CD14-positive monocyte (primary cell): ENCODE results near the gene FOXE3. TPM values are rescaled to one million over a fixed set of nuclear protein-coding genes. Genes with fewer than 3 reads are reported as not detected.

ENCODE experiments used
- DNase-seq, 3 donors: peaks; one replicate each; pipeline ENCODE4 v3.0.0-alpha.2; 2011 to 2022
- H2AFZ ChIP-seq: 2 replicates; pipeline ENCODE4 v1.6.0; 2012; ENCODE audit warnings: mild to moderate bottlenecking, low read depth, low read length, inconsistent platforms; ENCODE audit not compliant: insufficient read depth, poor library complexity, severe bottlenecking
- H3K27ac ChIP-seq, 2 donors: 1 replicate in 1 of 2; 2 replicates in 1 of 2; pipeline ENCODE4 v1.5.1; 2012 to 2013; ENCODE audit warnings: low read length in 2 of 2, control low read depth in 1 of 2, inconsistent platforms in 1 of 2, low read depth in 1 of 2, mild to moderate bottlenecking in 1 of 2
- H3K27me3 ChIP-seq, 2 donors: one replicate each; pipeline versions ENCODE4 v1.6.0 to v1.6.1; 2011 to 2013; ENCODE audit warnings: low read length in 2 of 2; ENCODE audit not compliant: control insufficient read depth in 2 of 2, insufficient read depth in 2 of 2
- H3K36me3 ChIP-seq, 2 donors: replicated peaks in 1 of 2; 1 replicate in 1 of 2; 2 replicates in 1 of 2; pipeline versions ENCODE4 v1.5.1 to v1.6.1; 2012 to 2013; ENCODE audit warnings: low read length in 2 of 2, control low read depth in 1 of 2, inconsistent platforms in 1 of 2, mild to moderate bottlenecking in 1 of 2; ENCODE audit not compliant: insufficient read depth in 2 of 2, control insufficient read depth in 1 of 2
- H3K4me1 ChIP-seq, 2 donors: 1 replicate in 1 of 2; 2 replicates in 1 of 2; pipeline versions ENCODE4 v1.5.1 to v1.6.1; 2012 to 2013; ENCODE audit warnings: low read length in 2 of 2, control low read depth in 1 of 2, inconsistent platforms in 1 of 2, mild to moderate bottlenecking in 1 of 2, moderate library complexity in 1 of 2; ENCODE audit not compliant: insufficient read depth in 2 of 2, control insufficient read depth in 1 of 2
- H3K4me2 ChIP-seq: replicated peaks from 2 replicates; pipeline ENCODE3; 2012; ENCODE audit warnings: low read length, moderate library complexity, mild to moderate bottlenecking; ENCODE audit not compliant: poor library complexity, severe bottlenecking; ENCODE audit errors: extremely low read depth
- H3K4me3 ChIP-seq, 3 experiments: fragments of 200-600 bp in 1 of 3; sonication (generic) in 1 of 3; replicated peaks in 1 of 3; 1 replicate in 2 of 3; 2 replicates in 1 of 3; pipeline ENCODE4 v1.5.1; 2011 to 2013; ENCODE audit warnings: low read length in 3 of 3, mild to moderate bottlenecking in 3 of 3, control low read depth in 2 of 3, low read depth in 2 of 3, inconsistent platforms in 1 of 3, moderate library complexity in 1 of 3
- H3K79me2 ChIP-seq: 2 replicates; pipeline ENCODE4 v1.6.0; 2012; ENCODE audit warnings: mild to moderate bottlenecking, control low read depth, inconsistent platforms, low read length, moderate library complexity; ENCODE audit not compliant: insufficient read depth
- H3K9ac ChIP-seq: 2 replicates; pipeline ENCODE4 v1.6.0; 2017; ENCODE audit warnings: low read length, mild to moderate bottlenecking; ENCODE audit not compliant: insufficient read depth, poor library complexity, severe bottlenecking
- H3K9me3 ChIP-seq, 2 donors: replicated peaks in 1 of 2; 1 replicate in 1 of 2; 2 replicates in 1 of 2; pipeline versions ENCODE4 v1.5.1 to v1.6.1; 2012 to 2013; ENCODE audit warnings: low read length in 2 of 2, control low read depth in 1 of 2; ENCODE audit not compliant: control insufficient read depth in 1 of 2, insufficient read depth in 1 of 2
- H4K20me1 ChIP-seq: 2 replicates; pipeline ENCODE4 v1.6.0; 2012; ENCODE audit warnings: mild to moderate bottlenecking, low read length, control low read depth, moderate library complexity; ENCODE audit not compliant: insufficient read depth
- H3K27ac Mint-ChIP-seq, 7 donors: one replicate each; pipeline ENCODE4 v1.8.0; 2020; ENCODE audit warnings: mild to moderate bottlenecking in 7 of 7, mixed read lengths in 7 of 7, moderate library complexity in 6 of 7, inconsistent platforms in 2 of 7
- H3K27me3 Mint-ChIP-seq, 3 donors: one replicate each; pipeline ENCODE4 v1.8.0; 2021 to 2022; ENCODE audit warnings: low read depth in 3 of 3, mild to moderate bottlenecking in 3 of 3, mixed read lengths in 3 of 3, moderate library complexity in 3 of 3, inconsistent platforms in 1 of 3
- H3K36me3 Mint-ChIP-seq, 2 donors: one replicate each; pipeline ENCODE4 v1.8.0; 2020; ENCODE audit warnings: mixed read lengths in 2 of 2, inconsistent platforms in 1 of 2, mild to moderate bottlenecking in 1 of 2
- H3K4me1 Mint-ChIP-seq: one replicate; pipeline ENCODE4 v1.8.0; 2020; ENCODE audit warnings: mild to moderate bottlenecking, mixed read lengths
- H3K4me3 Mint-ChIP-seq, 2 donors: one replicate each; pipeline ENCODE4 v1.8.0; 2020; ENCODE audit warnings: mild to moderate bottlenecking in 2 of 2, mixed read lengths in 2 of 2, moderate library complexity in 1 of 2
- H3K9me3 Mint-ChIP-seq, 7 donors: one replicate each; pipeline ENCODE4 v1.8.0; 2020 to 2022; ENCODE audit warnings: mixed read lengths in 7 of 7, mild to moderate bottlenecking in 6 of 7, moderate library complexity in 6 of 7, inconsistent platforms in 2 of 7
- WGBS: methylation state at CpG from one replicate; pipeline ENCODE4 v1.1.5; 2013; ENCODE audit warnings: missing lambda C conversion rate; ENCODE audit not compliant: insufficient coverage; 5-methylcytosine and 5-hydroxymethylcytosine counted together
- intact Hi-C, 2 donors: fragments of 100-400 bp; cut with micrococcal nuclease; formaldehyde crosslinking; loops; one replicate each; pipeline versions ENCODE4 v1.15.0 to v1.15.1; 2023
- polyA plus RNA-seq, 3 donors: library from polyadenylated mRNA; depleted of rRNA in 1 of 3; unstranded in 2 of 3; stranded (reverse) in 1 of 3; fragments of 300-500 nt in 2 of 3; fragments of >200 nt in 1 of 3; fragmentation: Illumina TruSeq in 2 of 3; gene quantifications; 1 replicate in 2 of 3; 2 replicates in 1 of 3; pipeline ENCODE4 v1.2.3, GENCODE V29; 2012 to 2021
- TF ChIP-seq, protein P1 (sequence below): fragments of 200-600 bp; IDR thresholded peaks from one replicate; pipeline ENCODE4 v1.8.0; 2022; ENCODE audit warnings: antibody characterized with exemption, mild to moderate bottlenecking

FOXE3 gene
- polyA plus RNA-seq, 3 donors = not detected

DNA sequence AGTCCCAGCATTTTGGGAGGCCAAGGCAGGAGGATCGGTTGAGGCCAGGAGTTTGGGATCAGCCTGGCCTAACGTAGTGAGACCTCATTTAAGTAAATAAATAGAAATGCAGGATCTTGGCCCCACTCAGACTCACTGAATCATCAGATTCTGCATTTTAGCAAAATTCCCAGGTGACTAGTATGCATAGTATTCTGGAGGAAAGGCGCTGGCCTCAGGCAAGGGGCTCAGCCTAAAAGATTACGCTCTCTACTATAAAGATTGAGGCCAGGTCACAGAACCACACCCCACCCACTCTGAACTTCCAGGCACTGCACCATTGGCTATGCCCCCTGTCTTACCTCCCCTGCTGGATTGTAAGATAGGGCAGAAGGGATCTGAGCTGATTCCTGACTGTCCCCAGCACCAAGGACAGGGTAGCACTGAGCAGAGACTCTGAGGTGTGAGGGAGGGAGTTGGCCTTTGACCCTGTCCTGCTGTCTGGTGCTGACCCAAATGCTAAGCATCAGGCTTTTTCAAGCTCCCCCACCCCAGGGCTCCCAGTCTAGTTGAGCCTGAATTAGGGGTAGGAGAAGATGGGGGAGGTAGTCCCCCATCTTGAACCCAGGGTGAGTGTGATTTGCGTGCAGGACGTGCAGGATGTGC is 2.7 kb downstream of the FOXE3 start:
- 95% methylated on average over 4 of the region's 6 CpGs for WGBS
- Mint-ChIP-seq H3K4me1 (peaks cover 2% of the 10 kb centered on the region), H3K9me3 (peaks cover 0 to 13% (median 5%) of the 10 kb centered on the region in 7 donors), H3K4me3 (peak overlapping the region in 1 of 2 donors; percentile 86), H3K36me3 (no peaks in the 10 kb centered on the region), H3K27ac (no peak overlapping the region), H3K27me3 (peaks cover 62 to 87% (median 70%) of the 10 kb centered on the region in 3 donors)
- Histone ChIP-seq H3K27me3 (peaks cover 60 to 67% of the 10 kb centered on the region in 2 donors), H4K20me1 (no peaks in the 10 kb centered on the region), H3K4me2 (no peak overlapping the region), H3K27ac (no peak overlapping the region), H3K4me1 (no peaks in the 10 kb centered on the region), H3K36me3 (no peaks in the 10 kb centered on the region), H3K4me3 (no peak overlapping the region), H2AFZ (no peak overlapping the region), H3K79me2 (no peaks in the 10 kb centered on the region), H3K9ac (no peak overlapping the region), H3K9me3 (peaks cover 0 to 15% of the 10 kb centered on the region in 2 donors)
- intact Hi-C loops = no loop called here
- no peak for DNase-seq
- TF ChIP-seq, protein P1, sequence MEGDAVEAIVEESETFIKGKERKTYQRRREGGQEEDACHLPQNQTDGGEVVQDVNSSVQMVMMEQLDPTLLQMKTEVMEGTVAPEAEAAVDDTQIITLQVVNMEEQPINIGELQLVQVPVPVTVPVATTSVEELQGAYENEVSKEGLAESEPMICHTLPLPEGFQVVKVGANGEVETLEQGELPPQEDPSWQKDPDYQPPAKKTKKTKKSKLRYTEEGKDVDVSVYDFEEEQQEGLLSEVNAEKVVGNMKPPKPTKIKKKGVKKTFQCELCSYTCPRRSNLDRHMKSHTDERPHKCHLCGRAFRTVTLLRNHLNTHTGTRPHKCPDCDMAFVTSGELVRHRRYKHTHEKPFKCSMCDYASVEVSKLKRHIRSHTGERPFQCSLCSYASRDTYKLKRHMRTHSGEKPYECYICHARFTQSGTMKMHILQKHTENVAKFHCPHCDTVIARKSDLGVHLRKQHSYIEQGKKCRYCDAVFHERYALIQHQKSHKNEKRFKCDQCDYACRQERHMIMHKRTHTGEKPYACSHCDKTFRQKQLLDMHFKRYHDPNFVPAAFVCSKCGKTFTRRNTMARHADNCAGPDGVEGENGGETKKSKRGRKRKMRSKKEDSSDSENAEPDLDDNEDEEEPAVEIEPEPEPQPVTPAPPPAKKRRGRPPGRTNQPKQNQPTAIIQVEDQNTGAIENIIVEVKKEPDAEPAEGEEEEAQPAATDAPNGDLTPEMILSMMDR = no peak

DNA sequence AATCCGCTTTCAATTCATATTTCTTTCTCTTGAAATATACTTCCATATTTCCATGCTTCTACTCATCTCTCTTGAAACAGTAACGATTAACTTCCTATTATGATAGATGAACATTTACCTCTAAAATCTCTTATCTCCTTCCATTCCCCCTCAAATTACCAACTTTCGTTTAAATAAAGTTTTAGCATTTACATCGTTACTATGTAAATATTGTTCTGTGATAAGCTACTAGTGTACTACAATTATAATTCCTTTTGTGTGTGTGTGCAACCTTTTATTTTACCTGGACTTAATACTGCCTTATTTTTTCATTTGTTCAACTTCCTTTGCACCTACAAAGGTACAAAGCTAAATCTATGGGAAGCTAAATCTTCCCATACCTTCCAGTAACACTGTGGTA is 4.5 kb downstream of the FOXE3 start:
- no peak overlapping the region for H3K27ac ChIP-seq
- intact Hi-C loops = no loop called here
- no peak for DNase-seq
- peaks cover 0 to 13% (median 3%) of the 10 kb centered on the region in 7 donors for H3K9me3 Mint-ChIP-seq
- H3K4me2 ChIP-seq = no peak overlapping the region
- no peak overlapping the region for H3K9ac ChIP-seq
- peaks cover 0 to 9% of the 10 kb centered on the region in 2 donors for H3K9me3 ChIP-seq
- H3K4me1 Mint-ChIP-seq = peaks cover 5% of the 10 kb centered on the region
- no peaks in the 10 kb centered on the region for H3K36me3 Mint-ChIP-seq
- H3K27ac Mint-ChIP-seq = no peak overlapping the region
- H3K4me1 ChIP-seq = no peaks in the 10 kb centered on the region
- no peak overlapping the region for H3K4me3 ChIP-seq
- H2AFZ ChIP-seq = no peak overlapping the region
- no peak overlapping the region for H3K4me3 Mint-ChIP-seq
- no peaks in the 10 kb centered on the region for H4K20me1 ChIP-seq
- TF ChIP-seq, protein P1 = no peak
- WGBS = no CpG with 5 or more reads among the region's 4 CpGs
- no peaks in the 10 kb centered on the region for H3K36me3 ChIP-seq
- H3K79me2 ChIP-seq = no peaks in the 10 kb centered on the region
- peaks cover 53 to 79% (median 63%) of the 10 kb centered on the region in 3 donors for H3K27me3 Mint-ChIP-seq
- peaks cover 47 to 58% of the 10 kb centered on the region in 2 donors for H3K27me3 ChIP-seq
